HG02642 (cell line): ENCODE measurements around the gene ZFAND2B.
"Not testable (repeated sequence)": the region's sequence is repeated elsewhere in the genome, so short reads cannot be mapped to it uniquely, and the experiment has no call there.

Experiments used
- ATAC-seq: cut with Tn5 transposase; IDR thresholded peaks from one replicate; pipeline ENCODE4 v1.9.1; 2021; ENCODE audit warnings: mild to moderate bottlenecking; ENCODE audit not compliant: unreplicated experiment, poor library complexity

Gene ZFAND2B

GRCh38 chr2:219247678-219248642 is 41.4 kb downstream of the ZFAND2B start:
- no peak for ATAC-seq

- ATAC-seq = no peak
These were observed 42.2 kb downstream of the ZFAND2B start for GRCh38 chr2:219248845-219249202.

GRCh38 chr2:219249203-219249980 is 42.8 kb downstream of the ZFAND2B start:
- ATAC-seq = peak; percentile 42

DNA sequence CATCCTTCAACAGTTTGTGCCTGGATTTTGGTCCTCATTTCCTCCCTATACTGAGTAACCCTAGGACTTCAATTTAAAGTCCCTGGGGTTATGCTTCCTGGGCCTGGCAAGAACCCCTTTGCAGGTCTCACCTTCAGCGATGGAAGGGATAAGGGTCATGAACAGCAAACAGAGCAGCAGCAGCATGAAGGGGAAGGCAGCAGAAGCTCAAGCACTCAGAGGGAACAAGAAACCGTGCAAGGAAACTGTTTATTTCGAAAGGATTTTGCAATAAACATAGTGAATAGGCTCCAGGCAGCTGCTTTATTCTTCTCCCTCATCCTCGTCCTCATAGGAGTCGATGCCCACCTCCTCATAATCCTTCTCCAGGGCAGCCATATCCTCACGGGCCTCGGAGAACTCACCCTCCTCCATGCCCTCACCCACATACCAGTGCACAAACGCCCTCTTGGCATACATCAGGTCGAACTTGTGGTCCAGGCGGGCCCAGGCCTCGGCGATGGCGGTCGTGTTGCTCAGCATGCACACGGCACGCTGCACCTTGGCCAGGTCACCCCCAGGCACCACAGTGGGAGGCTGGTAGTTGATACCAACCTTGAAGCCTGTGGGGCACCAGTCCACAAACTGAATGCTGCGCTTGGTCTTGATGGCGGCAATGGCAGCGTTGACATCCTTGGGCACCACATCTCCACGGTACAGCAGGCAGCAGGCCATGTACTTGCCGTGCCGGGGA is 43.6 kb downstream of the ZFAND2B start:
- ATAC-seq = no peak

DNA sequence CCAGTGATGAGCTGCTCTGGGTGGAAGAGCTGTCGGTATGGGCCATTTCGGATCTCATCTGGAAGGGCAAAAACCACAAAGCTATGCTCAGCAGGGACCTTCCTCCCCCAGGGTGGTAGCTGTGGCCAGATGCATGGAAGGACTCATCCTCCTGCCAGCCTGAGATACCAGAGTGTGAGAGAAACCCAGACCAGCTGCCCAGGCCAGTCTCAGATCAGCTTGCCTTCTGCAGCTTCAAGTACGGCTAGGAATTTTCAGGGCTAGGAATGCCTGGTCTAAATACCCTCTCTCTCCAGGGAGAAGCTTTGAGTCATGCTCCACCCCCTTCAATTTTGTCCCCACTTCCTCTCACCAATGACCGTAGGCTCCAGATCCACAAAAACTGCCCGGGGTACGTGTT is 45.1 kb downstream of the ZFAND2B start:
- no peak for ATAC-seq

DNA sequence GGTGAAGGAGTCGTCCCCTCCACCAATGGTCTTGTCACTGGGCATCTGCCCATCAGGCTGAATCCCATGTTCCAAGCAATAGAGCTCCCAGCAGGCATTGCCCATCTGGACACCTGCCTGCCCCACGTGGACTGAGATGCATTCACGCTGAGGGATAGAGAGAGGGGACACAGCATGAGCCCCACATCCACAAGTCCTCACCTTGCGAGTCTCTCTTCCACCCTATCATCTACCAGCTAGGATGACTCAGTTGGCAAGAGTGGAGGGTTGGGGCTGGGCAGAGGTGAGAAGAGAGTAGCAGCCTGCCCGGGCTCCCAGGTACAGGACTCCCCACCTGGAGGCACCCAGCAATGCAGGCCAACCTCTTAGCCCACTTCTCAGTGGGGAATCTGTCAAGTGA is 45.5 kb downstream of the ZFAND2B start:
- no peak for ATAC-seq

GRCh38 chr2:219252570-219252899 is 46.0 kb downstream of the ZFAND2B start:
- ATAC-seq = no peak

GRCh38 chr2:219252900-219253752 is 46.5 kb downstream of the ZFAND2B start, which contains the start of gene TUBA4B:
TSS of gene TUBA4B (plus strand) at chr2:219253243. CDS start at chr2:219253408, 165 bp downstream.
- ATAC-seq = peak; percentile 12

DNA sequence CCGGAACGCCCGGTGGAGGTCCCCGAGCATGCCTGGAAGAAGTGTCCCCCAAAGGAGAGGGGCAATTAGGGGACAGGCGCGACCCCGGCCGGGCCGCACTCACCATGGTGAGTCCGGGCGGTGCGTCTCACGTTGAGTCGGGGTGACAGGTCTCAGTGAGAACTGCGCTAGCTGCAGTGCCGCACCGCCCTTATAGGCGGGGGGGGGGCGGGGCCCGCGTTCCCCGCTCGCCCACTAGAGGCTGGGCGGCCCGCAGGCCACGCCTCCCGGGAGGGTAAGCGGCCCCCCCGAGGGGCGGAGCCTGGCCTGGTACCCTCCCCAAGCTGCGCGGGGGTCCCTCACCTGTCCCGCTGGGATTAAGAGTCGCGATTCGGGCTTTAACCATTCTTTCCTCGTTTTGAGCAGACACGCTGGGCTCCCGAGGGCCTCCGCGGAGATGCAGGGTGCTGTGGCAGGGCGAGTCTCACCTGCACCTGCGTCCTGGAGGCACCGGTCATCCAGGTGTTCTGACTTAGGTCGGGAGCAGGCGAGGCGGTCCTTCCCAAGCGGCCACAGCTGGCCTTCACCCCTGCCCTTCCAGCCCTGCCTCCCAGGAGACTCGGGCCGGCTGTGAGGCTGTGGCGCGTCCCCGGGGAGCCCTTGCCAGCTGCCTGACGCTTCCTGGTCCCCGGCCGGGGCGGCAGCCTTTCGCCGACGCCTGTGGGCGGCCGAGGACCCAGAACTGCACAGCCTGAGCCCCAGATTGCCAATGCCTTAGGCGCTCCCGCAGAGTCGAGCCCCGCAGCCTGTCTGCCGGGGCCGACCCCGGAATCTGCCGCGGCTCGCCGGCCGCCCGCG is 47.4 kb downstream of the ZFAND2B start, which contains the start of gene TUBA4A:
TSS of gene TUBA4A (minus strand) at position 166 of the 837 bp plus-strand sequence. CDS start at position 106, 60 bp downstream.
- peak; percentile 59 for ATAC-seq

DNA sequence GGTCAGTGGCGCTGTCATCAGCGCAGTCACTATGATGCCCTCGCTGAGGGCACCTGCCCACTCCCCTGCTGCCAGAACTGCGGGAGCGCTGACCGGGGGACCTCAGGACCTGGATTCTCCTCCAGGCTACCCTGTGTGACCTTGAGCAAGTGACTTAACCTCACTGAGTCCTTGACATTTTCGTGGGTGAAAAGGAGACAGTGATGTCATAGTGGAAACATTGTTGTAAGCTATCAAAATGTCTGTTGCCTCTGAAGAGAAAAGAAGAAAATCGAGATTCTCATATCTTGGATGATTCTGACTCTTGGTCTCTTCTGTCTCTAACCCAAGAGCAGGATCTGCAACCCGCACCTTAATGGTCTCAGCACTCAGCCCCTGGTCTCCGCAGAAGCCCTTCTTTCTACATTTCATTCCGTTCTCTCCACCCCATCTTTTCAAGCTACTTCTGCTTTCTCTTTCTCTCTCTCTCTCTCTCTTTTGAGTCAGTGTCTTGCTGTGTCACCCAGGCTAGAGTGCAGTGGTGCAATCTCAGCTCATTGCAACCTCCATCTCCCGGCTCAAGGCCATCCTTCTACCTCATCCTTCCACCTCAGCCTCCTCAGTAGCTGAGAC is 48.1 kb downstream of the ZFAND2B start:
- ATAC-seq = peak; percentile 24

GRCh38 chr2:219258942-219259341 is 52.4 kb downstream of the ZFAND2B start:
- ATAC-seq = not testable (repeated sequence)
